SK-N-SH (cell line): ENCODE results near the gene FAM78A.

ENCODE experiments used
- CHD2 ChIP-seq: fragments of 150-350 bp; IDR thresholded peaks from 2 replicates; pipeline ENCODE4 v1.6.1; 2018; ENCODE audit warnings: low read length; ENCODE audit not compliant: partially characterized antibody
- MEF2A ChIP-seq: IDR thresholded peaks from 2 replicates; pipeline ENCODE4 v1.4.0; 2012; ENCODE audit warnings: low read depth, borderline replicate concordance
- MXI1 ChIP-seq: IDR thresholded peaks from 2 replicates; pipeline ENCODE4 v1.6.1; 2012; ENCODE audit warnings: mild to moderate bottlenecking, low read depth, low read length, improper control_type of control experiment
- RAD21 ChIP-seq: IDR thresholded peaks from 2 replicates; pipeline ENCODE4 v1.6.1; 2012; ENCODE audit warnings: mild to moderate bottlenecking, low read length

DNA sequence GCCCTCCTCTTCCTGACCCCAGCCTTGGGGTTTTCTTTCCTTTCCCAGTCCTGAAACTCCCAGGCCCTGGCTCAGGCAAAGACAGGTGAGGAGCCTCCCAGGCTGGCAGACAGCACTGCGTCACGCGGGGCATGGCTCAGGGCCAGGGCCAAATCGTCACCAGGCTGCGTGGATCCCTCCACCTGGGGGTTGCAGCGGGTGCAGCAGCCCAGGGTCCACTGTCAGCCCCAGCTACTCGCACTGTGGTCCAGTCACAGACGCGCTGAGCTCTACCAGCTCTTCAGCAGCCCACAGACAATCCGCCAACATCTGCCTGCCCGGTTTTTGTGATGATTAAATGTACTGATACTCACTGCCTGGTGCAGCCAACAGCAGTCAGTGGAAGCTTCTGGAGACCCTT is 12.1 kb downstream of the FAM78A start:
- no peak for TF ChIP-seq RAD21
- TF ChIP-seq MEF2A = no peak
- no peak for TF ChIP-seq MXI1
- TF ChIP-seq CHD2 = no peak
